SU-DHL-6 (cell line): Measurements from ENCODE around the gene KCNH4.

Experiments used
- H2AFZ ChIP-seq: fragments of 200-600 bp; sonication (generic); 2 replicates; pipeline ENCODE4 v1.6.1; 2014; ENCODE audit warnings: low read depth, mild to moderate bottlenecking, moderate library complexity, mixed read lengths, antibody characterized with exemption, low read length; ENCODE audit not compliant: severe bottlenecking
- H3F3A ChIP-seq: fragments of 200-600 bp; shearing (Covaris generic); 2 replicates; pipeline ENCODE4 v1.6.0; 2016; ENCODE audit warnings: antibody characterized with exemption, mild to moderate bottlenecking; ENCODE audit not compliant: insufficient read depth
- H3K27ac ChIP-seq: fragments of 200-600 bp; sonication (generic); 2 replicates; pipeline ENCODE4 v1.5.1; 2016; ENCODE audit warnings: low read depth, mild to moderate bottlenecking, low read length, moderate library complexity, mixed read lengths
- H3K27me3 ChIP-seq: fragments of 200-600 bp; sonication (generic), shearing (Covaris generic); 2 replicates; pipeline ENCODE4 v1.6.0; 2014; ENCODE audit warnings: mild to moderate bottlenecking, low read length
- H3K36me3 ChIP-seq: fragments of 200-600 bp; sonication (generic); 2 replicates; pipeline ENCODE4 v1.6.1; 2014; ENCODE audit warnings: mild to moderate bottlenecking, low read length, mixed read lengths
- H3K4me2 ChIP-seq: fragments of 300-600, 200-600 bp; shearing (Covaris generic), sonication (generic); 2 replicates; pipeline ENCODE4 v1.6.0; 2014; ENCODE audit warnings: low read length, low read depth, mild to moderate bottlenecking; ENCODE audit not compliant: poor library complexity, severe bottlenecking
- H3K4me3 ChIP-seq: fragments of 200-600 bp; sonication (generic); 2 replicates; pipeline ENCODE4 v1.5.1; 2014; ENCODE audit warnings: antibody characterized with exemption, low read length, mild to moderate bottlenecking, mixed read lengths; ENCODE audit not compliant: insufficient read depth, poor library complexity, severe bottlenecking
- H3K79me2 ChIP-seq: fragments of 200-600 bp; sonication (generic); 2 replicates; pipeline ENCODE4 v1.6.1; 2014; ENCODE audit warnings: mild to moderate bottlenecking, low read length, moderate library complexity; ENCODE audit not compliant: insufficient read depth
- H3K9ac ChIP-seq: fragments of 200-600 bp; sonication (generic); 2 replicates; pipeline ENCODE4 v1.7.0; 2014; ENCODE audit warnings: mild to moderate bottlenecking, low read length
- H3K9me2 ChIP-seq: fragments of 200-600 bp; sonication (generic); replicated peaks from 2 replicates; pipeline ENCODE4 v1.6.1; 2014; ENCODE audit warnings: low read length; ENCODE audit not compliant: insufficient read depth
- H3K9me3 ChIP-seq: fragments of 200-600 bp; sonication (generic); 2 replicates; pipeline ENCODE4 v1.6.1; 2014; ENCODE audit warnings: low read length, mixed read lengths; ENCODE audit not compliant: insufficient read depth
- H4K20me1 ChIP-seq: fragments of 200-600 bp; sonication (generic); 2 replicates; pipeline ENCODE4 v1.6.1; 2014; ENCODE audit warnings: low read depth, mild to moderate bottlenecking, antibody characterized with exemption, low read length, moderate library complexity, mixed read lengths
- CTCF ChIP-seq: fragments of 200-600 bp; sonication (generic); IDR thresholded peaks from one replicate; pipeline ENCODE4 v1.5.1; 2017; ENCODE audit warnings: antibody characterized with exemption, mild to moderate bottlenecking, low read length, moderate library complexity; ENCODE audit not compliant: insufficient read depth, poor library complexity, severe bottlenecking
- EZH2phosphoT487 ChIP-seq: fragments of 200-600 bp; sonication (generic), shearing (Covaris generic); conservative IDR thresholded peaks from 2 replicates; pipeline ENCODE4 v1.6.1; 2018; ENCODE audit warnings: mild to moderate bottlenecking, antibody characterized with exemption, low read length, moderate library complexity, mixed read lengths

KCNH4 gene

GRCh38 chr17:42136654-42137051 lies 44.3 kb downstream of the KCNH4 start:
- Histone ChIP-seq H2AFZ (no peak overlapping the region), H3K36me3 (no peaks in the 10 kb centered on the region), H3K27me3 (no peaks in the 10 kb centered on the region), H3K4me2 (no peak overlapping the region), H3F3A (peaks cover 24% of the 10 kb centered on the region), H4K20me1 (peaks cover 13% of the 10 kb centered on the region; the same call in 1 of the 2 replicates), H3K9ac (no peak overlapping the region), H3K9me2 (no peaks in the 10 kb centered on the region), H3K27ac (no peak overlapping the region), H3K79me2 (peaks cover 75% of the 10 kb centered on the region), H3K9me3 (no peaks in the 10 kb centered on the region), H3K4me3 (no peak overlapping the region)
- TF ChIP-seq CTCF (no peak), EZH2phosphoT487 (no peak)

GRCh38 chr17:42135664-42136653 lies 45.0 kb downstream of the KCNH4 start:
- no peak overlapping the region for H3K4me2 ChIP-seq
- peaks cover 13% of the 10 kb centered on the region; the same call in 1 of the 2 replicates for H4K20me1 ChIP-seq
- no peaks in the 10 kb centered on the region for H3K36me3 ChIP-seq
- H3K9ac ChIP-seq: no peak overlapping the region
- no peak overlapping the region for H3K4me3 ChIP-seq
- peak overlapping the region; percentile 24; the same call in 1 of the 2 replicates for H3K27ac ChIP-seq
- no peak for TF ChIP-seq EZH2phosphoT487
- TF ChIP-seq CTCF: no peak
- H3K79me2 ChIP-seq: peaks cover 75% of the 10 kb centered on the region
- no peaks in the 10 kb centered on the region for H3K9me3 ChIP-seq
- H2AFZ ChIP-seq: no peak overlapping the region
- H3K9me2 ChIP-seq: no peaks in the 10 kb centered on the region
- H3F3A ChIP-seq: peaks cover 24% of the 10 kb centered on the region
- H3K27me3 ChIP-seq: no peaks in the 10 kb centered on the region

DNA sequence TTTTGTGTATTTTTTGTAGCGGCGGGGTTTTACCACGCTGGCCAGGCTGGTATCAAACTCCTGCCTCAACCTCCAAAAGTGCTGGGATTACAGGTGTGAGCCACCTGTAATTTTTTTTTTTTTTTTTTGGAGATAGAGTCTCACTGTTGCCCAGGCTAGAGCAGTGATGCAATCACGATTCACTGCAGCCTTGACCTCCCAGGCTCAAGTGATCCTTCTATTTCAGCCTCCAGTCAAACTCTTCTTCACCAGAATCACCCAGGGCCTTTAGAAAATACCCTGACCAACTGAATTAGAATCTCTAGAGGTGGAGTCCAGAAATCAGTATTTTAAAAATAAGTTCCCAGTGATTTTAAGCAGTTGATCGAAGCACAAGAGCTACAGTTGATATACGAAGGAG lies 45.8 kb downstream of the KCNH4 start:
- Histone ChIP-seq H3K79me2 (peaks cover 74% of the 10 kb centered on the region), H3K9ac (no peak overlapping the region), H3K27me3 (no peaks in the 10 kb centered on the region), H3K4me3 (no peak overlapping the region), H3F3A (peaks cover 24% of the 10 kb centered on the region), H3K27ac (no peak overlapping the region), H4K20me1 (peaks cover 13% of the 10 kb centered on the region; the same call in 1 of the 2 replicates), H3K4me2 (no peak overlapping the region), H3K36me3 (no peaks in the 10 kb centered on the region), H3K9me2 (no peaks in the 10 kb centered on the region), H2AFZ (no peak overlapping the region), H3K9me3 (no peaks in the 10 kb centered on the region)
- TF ChIP-seq CTCF (no peak), EZH2phosphoT487 (no peak)
